Measurements from ENCODE around the gene ZSCAN29.

DNA sequence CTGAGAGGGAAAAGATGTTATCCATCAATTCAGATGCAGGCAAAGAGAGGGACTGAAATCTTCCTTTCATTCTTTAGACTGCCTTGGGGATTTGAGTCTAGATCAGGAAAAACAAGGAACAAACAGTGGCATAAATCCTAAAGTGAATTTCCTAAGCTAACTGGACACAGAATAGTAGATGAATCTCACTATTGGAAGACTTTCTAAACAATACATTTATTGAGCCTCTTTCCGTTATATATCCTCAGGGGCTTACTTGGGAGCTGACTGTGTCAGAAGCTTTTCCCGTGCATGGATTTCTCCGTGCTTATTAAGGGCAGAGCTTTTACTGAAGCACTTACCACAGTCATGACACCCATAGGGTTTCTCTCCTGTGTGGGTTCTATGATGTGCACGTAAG lies 10.0 kb downstream of the ZSCAN29 start:
- no peak for TF ChIP-seq POLR2A (IDR thresholded peaks at IDR 0.05; ENCODE audit: low read length)
- TF ChIP-seq GATA1 (IDR thresholded peaks at IDR 0.05; ENCODE audit: low read depth, low read length) = no peak
